ENCODE results near the gene PYGO1.
"Not testable (repeated sequence)": the region's sequence is repeated elsewhere in the genome, so short reads cannot be mapped to it uniquely, and the experiment has no call there.

The PYGO1 gene

GRCh38 chr15:55564347-55565145, 23.6 kb downstream of the PYGO1 start:
- no peak for DNase-seq

GRCh38 chr15:55562601-55563000, 25.5 kb downstream of the PYGO1 start:
- DNase-seq = no peak

DNA sequence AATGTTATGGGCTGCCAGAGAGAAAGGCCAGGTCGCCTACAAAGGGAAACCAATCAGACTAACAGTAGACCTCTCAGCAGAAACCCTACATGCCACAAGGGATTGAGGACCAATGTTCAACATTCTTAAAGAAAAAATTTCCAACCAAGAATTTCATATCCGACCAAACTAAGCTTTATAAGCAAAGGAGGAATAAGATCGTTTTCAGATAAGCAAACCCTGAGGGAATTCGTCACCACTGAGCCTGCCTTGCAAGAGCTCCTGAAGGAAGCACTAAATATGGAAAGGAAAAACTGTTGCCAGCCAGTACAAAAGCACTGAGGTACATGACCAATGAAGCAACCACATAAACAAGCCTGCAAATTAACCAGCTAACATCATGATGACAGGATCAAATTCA, 33.1 kb downstream of the PYGO1 start:
- DNase-seq = no peak

DNA sequence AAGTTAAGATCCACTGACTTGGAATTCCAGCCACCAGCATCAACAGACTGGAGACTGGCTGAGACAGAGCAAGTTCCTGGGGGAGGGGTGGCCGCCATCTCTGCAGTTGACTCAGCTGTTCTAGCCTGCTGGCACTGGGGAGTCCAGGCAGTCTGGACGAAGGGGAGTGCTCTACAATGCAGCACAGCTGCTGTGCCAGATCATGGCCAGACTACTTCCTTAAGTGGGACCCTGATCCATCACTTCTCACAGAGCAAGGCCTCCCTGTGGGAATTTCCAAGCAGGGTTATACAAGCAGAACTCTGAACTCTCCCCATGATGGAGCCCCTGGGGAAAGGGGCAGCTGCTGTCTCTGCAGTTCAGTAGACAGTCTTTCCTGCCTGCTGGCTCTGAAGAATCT, 35.2 kb downstream of the PYGO1 start:
- peak; percentile 1 for DNase-seq

DNA sequence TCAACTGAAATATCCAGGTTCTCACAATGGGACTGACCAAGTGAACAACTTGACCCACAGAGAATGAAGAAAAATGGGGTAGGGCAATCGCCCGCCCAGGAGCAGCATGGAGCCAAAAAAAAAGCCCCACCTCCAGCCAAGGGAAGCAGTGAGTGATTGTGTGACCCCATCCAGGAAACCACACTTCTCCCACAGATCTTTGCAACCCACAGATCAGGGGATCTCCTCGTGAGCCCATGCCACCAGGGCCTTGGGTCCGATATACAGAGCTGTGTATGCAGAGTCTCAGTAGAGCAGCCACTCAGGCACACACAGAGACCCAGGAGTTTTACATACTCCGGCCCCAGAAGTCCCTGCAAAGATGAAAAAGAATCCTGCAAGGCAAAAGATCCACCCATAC, 35.7 kb downstream of the PYGO1 start:
- DNase-seq = peak; percentile 21

GRCh38 chr15:55549305-55549704, 38.8 kb downstream of the PYGO1 start:
- no peak for DNase-seq

GRCh38 chr15:55546718-55547117, 41.4 kb downstream of the PYGO1 start:
- no peak for DNase-seq

DNA sequence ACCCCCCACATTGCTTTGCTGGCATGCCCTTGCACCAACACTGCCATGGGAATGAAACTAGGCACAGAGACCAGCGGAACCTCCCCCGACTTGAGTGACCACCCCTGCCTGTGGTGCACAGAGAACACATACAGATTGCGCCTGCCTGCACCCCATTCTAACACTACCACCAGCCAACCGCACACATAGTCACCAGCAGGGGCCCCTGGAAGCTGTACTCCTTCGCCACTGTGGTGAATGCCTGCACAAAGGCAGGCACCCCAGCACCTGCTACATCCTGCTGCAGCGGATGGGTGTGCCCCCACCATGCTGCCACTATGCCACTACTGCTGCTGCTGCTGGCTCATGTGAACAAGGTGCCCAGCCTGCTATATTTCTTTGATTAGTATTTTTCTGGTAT, 52.7 kb downstream of the PYGO1 start:
- DNase-seq = no peak

DNA sequence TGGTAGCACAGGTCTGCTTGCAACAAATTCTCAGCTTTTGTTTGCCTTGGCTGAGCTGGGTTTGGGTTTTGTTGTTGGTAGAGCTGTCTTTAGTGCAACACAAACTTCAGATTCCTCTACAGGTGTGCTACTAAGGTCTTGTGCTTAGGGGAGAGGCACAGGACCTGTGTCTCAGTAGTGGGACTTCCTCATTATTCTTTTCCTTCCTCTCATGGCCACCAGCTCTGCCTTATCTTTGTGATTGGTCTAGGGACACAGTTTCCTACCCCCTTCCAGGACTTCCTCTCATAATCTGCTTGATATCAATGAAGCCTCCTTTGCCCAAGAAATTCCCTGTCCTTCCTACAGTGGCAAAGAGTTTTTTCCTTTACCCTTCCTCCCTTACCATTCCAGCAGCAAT, 55.2 kb downstream of the PYGO1 start:
- no peak for DNase-seq

DNA sequence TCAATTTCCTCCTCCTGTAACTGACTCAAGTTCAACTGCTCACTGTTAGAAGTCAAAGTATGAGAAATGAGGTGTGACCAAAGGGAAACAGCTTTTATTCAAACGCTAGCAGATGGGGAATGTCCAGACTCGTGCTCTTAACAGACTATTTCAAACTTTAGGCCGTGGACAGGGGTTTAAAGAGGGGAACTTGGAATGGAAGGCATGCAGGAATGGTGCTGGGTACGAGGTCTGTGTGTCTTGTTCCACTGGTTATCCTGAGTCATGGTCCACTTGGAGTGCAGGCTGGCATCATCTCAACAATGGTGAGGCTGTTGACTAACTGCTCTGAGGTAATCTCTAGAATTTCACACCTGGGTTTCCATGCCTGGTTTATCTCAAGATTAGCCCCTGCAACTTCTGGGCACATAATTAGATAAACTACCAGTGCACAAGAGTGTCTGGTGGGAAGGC, 57.3 kb downstream of the PYGO1 start:
- no peak for DNase-seq

DNA sequence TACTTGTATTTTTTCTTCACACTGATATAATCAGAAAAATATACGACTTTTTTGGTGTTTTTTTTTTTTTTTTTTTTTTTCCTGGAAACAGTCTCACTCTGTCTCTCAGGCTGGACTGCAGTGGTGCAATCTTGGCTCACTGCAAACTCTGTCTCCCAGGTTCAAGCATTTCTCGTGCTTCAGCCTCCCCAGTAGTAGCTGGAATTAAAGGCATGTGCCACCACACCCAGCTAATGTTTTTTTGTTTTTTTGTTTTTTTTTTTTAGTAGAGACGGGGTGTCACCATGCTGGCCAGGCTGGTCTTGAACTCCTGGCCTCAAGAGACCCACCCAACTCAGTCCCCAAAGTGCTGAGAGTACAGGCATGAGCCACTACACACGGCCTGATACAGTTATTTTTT, 59.3 kb downstream of the PYGO1 start:
- no peak for DNase-seq

DNA sequence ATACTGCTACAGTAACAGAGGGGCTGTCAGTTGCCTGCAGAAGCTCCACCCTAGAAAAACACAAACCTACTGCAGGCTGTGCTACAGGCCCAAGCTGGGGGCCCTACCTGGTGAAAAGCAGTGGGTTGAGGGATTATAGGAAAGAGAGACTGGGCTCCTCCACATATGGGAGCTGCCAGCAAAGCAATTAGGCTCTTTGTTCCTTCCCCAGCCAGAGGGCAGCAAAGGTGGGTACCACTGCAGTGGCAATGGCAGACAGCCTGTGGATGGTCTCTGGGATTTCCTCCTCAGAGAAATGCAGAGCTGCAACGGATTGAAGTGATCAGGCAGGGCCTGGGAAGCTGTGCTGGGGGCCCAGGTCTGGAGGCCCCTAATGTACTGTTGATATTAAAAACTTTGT, 61.0 kb downstream of the PYGO1 start:
- no peak for DNase-seq

DNA sequence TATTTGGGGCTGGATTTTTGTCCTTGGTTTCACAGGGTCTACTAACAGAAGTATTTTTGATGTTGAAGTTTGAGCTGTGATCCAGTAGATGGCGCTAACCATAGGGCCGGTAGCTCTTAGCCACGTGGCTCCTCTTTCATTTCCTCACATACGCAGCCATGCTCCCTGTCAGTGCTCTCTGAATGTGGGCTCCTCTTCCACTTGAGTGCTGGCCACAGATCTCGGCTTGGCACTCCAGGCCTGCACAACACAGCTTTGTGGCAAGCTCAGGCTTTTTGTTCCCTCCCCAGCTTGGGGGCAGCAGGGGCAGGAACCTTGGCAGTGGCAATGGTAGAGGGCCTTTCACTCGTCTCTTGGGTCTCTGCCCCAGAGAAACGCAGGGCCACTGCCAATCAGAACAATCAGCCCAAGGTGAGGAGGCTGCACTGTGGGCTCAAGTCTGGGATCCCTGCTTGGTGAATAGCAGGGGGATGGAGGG, 61.5 kb downstream of the PYGO1 start:
- peak; percentile 66 for DNase-seq

GRCh38 chr15:55522742-55523450, 65.2 kb downstream of the PYGO1 start:
- no peak for DNase-seq

GRCh38 chr15:55518641-55519040, 69.5 kb downstream of the PYGO1 start:
- no peak for DNase-seq

- DNase-seq = no peak
These were observed 70.1 kb downstream of the PYGO1 start for GRCh38 chr15:55518009-55518408.

DNA sequence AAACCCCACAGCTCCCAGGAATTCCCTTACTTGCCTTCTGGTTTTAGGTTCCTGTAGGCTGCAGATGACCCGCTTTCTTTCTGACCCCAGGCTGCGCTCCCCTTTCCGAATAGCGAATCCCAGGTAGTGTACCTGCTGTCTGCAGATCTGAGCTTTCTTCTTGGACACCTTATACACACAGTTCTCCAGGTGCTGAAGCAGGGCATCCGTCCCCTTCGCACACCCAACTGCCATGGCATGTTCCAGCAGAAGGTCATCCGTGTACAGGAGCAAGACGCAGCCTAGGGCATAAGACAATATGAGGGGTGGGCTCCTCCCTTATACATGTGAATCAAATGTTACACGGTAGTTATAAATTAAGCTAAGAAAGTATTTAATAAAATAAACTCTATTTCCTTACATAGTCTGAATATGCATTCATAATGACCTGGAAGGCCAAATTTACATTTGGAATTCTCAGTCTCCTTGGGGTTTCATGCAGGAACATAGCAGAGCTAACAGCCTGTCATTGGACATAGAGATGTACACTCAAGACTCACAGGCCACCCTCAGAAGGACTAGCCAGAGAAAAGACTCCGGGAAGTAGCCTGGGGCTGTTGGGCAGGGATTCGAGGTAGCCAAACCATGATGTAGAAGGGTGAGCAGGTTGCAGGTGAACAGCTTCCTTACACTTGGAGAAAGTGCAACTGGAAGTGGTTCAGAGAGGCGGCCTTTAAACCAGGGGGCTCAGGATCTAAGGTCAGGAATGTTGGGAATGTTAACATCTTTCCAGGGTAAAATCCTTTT, 72.0 kb downstream of the PYGO1 start:
- DNase-seq = no peak

- DNase-seq = no peak
These were observed 72.7 kb downstream of the PYGO1 start for GRCh38 chr15:55515491-55515890.

GRCh38 chr15:55514414-55514850, 73.7 kb downstream of the PYGO1 start:
- DNase-seq = no peak

GRCh38 chr15:55513621-55514413, 74.3 kb downstream of the PYGO1 start:
- peak; percentile 30 for DNase-seq

GRCh38 chr15:55513152-55513551, 75.0 kb downstream of the PYGO1 start:
- no peak for DNase-seq

GRCh38 chr15:55507567-55507966, 80.6 kb downstream of the PYGO1 start:
- DNase-seq = no peak

DNA sequence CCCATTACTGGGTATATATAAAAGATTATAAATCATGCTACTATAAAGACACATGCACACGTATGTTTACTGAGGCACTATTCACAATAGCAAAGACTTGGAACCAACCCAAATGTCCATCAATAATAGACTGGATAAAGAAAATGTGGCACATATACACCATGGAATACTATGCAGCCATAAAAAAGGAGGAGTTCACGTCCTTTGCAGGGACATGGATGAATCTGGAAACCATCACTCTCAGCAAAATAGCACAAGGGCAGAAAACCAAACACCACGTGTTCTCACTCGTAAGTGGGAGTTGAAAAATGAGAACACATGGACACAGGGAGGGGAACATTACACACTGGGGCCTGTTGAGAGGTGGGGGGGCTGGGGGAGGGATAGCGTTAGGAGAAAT, 82.7 kb downstream of the PYGO1 start:
- DNase-seq = not testable (repeated sequence)
